ENCODE measurements around the gene UQCRC2.

Gene UQCRC2

GRCh38 chr16:22008215-22009059, 55.3 kb downstream of the UQCRC2 start:
- no peak for TF ChIP-seq CTCF (IDR thresholded peaks at IDR 0.05)

DNA sequence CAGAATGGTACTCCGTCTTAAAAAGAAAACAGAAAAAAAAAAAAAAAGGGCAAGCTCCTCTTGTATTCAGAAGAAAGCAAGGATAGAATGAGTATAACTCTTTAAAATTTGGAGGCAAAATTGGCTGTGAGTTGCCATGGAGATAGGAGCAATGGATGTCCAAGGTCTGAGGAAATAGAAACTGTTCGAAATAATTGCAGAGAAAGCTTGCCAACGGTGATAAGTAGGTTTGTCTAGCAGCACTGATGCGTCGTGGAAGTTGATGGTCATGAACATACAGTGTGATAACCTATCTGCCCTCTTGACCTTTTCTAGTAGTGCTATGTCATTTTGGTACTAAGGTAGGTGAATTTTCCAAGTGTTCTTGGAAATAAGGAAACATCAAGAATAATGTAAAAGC, 57.7 kb downstream of the UQCRC2 start:
- TF ChIP-seq CTCF (IDR thresholded peaks at IDR 0.05) = no peak

DNA sequence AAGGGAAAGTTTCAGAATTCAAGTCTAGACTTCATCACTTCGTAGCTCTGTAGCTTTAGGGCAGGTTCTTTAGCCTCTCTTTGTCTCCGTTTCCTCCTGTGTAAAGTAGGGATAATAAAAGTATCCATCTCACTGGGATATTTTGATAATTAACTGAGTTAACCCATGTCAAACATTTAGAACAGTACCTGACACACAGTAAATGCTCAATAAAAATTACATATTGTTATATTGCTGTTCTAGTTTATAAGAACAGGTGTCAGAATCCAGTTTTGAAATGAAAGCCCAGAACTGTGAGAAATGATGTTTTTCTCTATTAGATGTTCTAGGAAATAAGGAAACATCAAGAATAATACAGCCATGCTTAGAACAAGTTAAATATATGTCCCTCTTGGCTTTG, 59.1 kb downstream of the UQCRC2 start:
- TF ChIP-seq CTCF (IDR thresholded peaks at IDR 0.05) = no peak

DNA sequence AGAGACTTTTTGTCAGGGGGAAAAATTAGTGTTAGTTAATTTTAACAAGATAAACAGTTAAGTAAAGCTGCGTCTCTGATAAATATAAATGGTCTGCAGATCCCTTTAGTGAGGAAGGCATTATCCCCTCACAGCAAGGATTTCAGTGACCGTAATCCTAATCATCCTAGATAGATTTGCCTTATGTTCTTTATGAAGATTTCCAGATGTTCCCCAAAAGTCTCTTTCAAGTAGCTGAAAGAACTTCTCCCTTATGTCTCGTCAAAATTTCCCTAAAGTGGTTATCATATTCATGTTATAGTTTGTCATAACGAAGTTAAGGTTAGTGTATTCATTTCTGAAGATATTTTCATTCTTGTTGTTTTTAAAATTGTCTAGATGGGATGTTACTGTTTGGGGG, 60.3 kb downstream of the UQCRC2 start:
- no peak for TF ChIP-seq CTCF (IDR thresholded peaks at IDR 0.05)

DNA sequence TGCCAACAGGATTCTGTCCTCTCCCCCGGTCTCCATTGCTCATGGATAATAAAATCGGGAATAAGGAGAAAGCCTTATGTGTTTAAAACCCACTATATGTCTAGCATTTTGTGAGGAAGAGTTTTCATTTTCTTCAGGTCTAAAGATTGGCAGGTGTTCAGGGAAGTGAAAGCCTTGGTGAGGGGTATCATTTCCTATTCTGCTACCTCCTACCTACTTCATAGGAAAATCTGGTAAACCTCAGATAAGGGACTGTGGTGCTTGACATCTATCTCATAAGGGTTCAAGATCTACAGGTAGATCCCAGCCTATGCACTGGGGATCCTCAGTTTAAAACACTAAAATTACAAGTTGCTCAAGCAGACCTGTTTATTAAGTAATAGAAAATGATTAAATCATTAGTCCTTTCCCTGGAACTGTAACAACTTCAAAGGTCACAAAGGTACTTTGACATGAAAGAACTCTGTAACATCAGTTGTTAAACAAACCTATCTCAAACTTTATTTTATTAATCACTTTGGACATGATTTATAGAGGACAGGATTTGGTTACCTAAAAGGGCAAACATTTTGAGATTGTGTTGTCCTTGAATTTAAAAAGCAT, 61.2 kb downstream of the UQCRC2 start:
- TF ChIP-seq CTCF (IDR thresholded peaks at IDR 0.05) = no peak

DNA sequence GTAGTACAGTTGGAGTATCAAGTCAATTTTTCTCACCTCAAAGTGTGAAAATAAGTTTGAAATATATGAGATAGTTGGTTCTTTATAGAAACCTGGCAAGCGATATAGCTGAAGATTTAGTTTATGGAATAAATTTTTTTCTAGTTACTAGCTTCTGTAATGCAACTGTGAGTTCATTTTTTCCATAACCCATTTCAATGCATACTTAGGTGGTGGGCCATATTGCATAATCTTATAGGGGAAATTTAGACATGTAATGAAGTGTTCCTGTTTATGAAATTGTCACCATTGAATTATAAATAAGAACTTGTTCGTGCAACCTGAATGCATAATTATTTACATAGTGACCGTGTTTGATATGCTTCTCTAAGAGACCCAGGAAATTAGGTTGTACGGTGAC, 63.8 kb downstream of the UQCRC2 start:
- TF ChIP-seq CTCF (IDR thresholded peaks at IDR 0.05) = no peak

GRCh38 chr16:22018559-22018958, 65.4 kb downstream of the UQCRC2 start:
- no peak for TF ChIP-seq CTCF (IDR thresholded peaks at IDR 0.05)
